ENCODE data around the gene ACADVL. TPM values are rescaled to one million over a fixed set of nuclear protein-coding genes. Genes with fewer than 3 reads are reported as not detected.

The ACADVL gene
- polyA plus RNA-seq, 3 donors, result 371 to 476 (median 439) TPM

DNA sequence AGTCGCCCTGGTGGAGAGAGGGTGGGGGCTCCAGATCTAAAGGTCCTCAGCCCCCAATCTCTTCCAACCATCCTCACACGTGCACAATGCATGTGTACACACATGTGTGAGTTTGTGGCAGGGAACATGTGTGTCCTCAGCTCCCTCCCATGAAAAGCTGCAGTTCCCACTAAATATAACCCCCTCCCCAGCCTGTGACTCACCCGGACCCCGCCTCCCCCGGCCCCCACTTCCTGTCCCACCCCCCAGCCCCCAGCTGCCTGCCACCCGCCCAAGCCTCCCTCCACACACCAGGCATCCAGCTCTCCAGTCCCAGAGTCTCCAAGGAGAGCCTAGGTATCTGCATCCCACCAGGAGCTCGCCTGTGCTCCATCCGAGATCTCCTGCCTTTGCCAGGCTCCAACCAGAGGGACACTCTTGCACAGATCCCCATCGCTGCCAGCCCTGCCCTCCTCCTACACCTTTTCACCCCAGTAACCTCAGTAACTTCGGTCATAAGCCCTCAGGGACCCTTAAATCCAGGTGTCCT, 4.0 kb upstream of the ACADVL start:
- DNase-seq (ENCODE audit: low read depth in 3 of 3, low spot score in 2 of 3), result no peak

DNA sequence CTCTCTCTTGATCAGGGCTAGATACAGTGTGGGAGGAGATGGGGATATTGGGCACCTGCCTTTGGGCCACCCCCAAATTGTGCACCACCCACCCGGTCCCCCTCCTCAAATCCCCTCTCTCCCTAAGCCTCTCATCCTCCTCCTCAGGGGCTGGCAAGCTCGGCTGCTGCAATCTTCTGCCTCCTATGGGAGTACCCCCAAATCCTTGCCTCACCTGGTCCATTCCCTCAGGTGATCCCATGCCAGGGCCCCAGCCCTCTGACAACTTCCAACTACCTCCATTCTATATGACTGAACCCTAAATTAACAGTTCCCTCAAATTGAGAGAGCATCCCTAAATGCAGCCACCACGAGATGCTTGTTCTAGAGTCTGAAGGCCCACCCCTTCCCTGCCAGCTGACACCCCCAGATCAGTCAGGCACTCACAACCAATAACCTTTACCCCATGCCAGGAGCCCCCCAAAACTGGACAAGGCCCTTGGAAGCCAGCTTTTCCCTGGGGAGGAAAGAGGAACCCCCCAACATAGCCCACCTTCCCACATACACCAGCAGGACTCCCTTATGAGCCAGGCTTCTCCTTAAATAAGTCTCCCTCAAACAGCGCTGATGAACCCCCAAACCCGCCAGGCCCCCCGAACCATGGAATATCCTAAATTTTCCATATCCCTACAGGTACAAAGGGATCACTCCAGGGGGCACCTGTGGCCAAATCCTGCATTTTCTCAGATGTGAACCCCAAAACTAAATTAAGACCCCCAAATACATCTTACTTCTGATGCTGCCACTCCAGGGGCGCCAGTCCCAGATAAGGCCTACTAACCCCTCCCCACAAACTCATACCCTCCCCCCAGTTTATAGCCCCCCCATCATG, 3.3 kb upstream of the ACADVL start:
- no peak for DNase-seq (ENCODE audit: low read depth in 3 of 3, low spot score in 2 of 3)

DNA sequence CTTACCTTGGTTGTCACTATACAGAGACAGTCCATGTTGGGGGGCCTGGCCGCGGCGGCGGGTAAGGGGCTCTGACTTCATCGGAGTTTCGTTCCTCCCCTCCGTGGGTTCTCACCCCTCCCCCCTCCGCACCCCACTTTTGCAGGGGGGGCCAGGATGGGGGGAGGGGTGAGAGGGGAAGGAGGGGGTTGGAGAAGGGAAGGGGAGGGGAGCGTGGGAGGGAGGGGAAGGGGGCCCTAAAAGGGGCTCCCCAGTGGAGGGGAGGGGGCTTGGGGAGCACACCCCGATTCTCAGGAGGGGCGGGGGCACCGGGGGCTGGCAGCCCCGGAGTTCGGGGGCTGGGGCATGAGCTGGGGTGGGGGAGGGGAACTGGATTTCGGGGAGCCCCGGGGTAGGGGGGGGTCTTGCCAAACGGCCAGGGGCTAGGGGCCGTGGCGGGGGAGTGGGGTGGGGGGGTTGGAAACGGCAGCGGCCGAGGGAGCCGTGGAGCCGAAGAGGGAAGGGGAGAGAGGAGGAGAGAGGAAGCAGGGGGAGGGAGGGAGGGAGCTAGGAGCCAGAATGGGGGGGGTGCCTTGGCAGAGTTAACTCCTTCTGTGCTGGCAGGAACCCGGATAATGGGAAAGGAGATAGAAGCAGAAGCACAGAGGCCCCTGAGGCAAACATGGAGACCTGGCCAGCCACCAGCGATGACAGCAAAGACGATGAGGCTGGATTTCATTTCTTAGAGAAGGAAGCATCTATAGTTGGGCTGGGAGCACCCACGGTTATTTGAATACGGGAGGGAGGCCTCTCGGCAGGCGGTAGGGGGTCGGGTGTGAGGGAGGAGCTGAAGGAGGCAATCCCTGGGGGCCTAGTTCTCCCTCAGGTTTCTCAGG, 2.4 kb upstream of the ACADVL start:
- no peak for DNase-seq (ENCODE audit: low read depth in 3 of 3, low spot score in 2 of 3)

DNA sequence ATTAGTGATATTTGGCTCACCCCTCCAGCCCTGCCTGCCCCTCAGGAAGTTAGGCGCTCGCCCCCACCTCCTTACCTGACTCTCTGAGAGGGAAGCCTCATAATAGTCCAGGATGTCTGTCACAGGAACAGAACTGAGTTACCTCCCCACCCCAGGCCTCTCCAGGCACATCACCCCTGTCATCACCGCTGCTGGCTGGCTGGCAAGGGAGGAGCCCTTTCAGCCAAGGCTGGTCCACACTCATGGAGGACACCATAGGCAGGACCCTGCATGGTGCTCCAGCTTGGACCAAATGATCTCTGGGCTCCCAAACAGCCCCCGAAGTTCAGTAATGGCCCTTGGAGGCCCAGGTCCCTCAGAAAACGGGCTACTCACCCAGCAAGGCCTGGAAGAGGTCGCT, 1.6 kb upstream of the ACADVL start:
- no peak for DNase-seq (ENCODE audit: low read depth in 3 of 3, low spot score in 2 of 3)

DNA sequence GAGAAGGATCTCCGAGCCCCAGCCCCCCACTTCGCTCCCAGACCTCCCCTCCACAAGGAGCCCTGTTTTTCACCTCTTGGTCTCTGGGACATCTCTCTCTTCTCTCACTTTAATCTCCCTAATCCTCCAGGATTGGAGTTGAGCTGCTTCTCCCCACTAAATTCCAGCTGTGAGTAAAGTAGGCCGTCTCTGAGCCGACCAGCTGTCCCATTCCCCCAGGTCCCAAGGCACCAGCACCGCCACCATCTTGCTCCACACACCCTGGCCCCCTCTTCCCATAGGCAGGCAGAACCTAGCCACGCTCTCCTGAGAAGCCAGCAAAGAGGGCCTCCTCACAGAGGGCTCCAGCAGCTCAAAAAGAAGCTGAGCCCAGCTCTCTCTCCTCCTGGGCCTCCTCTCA, 980 bp upstream of the ACADVL start:
- DNase-seq (ENCODE audit: low read depth in 3 of 3, low spot score in 2 of 3), result no peak

DNA sequence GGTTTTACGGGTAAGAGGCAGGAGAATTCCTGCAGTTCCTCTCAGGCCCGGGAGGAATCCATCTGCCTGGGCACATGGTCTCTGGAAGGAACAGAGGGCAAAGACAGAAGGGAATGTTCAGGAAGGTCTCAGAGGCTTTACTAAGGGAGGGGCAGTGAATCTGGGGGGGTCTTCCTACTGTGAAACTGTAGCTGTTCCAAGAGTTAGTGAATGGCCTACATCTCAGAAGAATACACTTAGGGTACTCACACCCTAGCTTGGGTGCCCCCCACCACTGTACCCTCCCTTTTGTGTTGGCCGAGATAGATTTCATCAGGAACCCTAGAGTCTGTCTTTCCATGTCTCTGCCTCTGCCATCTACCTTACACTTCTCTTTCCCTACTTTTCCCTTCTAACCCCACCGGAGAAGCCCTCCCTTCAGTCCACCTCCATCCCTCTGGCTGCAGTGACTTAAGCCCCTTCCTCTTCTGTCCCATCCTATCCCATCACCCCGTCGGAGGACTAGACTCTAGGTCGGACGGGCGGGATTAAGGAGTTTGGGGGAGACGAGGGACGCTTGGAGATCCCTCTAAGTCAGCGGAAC, 418 bp upstream of the ACADVL start:
- DNase-seq (ENCODE audit: low read depth in 3 of 3, low spot score in 2 of 3), result no peak

DNA sequence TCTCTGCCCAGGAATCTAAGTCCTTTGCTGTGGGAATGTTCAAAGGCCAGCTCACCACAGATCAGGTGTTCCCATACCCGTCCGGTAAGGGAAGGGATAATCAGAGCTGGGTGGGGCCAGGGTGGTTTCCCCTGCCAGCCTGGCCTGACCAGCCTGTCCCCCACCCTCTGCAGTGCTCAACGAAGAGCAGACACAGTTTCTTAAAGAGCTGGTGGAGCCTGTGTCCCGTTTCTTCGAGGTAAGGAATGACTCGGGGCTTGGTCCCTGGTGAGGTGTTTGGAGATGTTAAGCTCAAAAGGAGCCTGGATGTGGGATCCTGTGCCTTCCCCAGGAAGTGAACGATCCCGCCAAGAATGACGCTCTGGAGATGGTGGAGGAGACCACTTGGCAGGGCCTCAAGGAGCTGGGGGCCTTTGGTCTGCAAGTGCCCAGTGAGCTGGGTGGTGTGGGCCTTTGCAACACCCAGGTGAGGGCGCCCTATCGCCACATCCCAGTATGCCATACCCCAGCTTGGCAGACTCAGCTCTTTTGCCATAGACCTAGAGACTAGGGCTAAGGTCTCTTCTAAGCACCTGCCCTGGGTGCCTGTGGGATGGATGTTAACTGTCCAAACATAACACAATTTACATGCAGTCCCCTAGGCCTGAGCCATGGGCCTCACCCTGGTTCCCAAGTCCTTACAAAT, 997 bp downstream of the ACADVL start:
- DNase-seq (ENCODE audit: low read depth in 3 of 3, low spot score in 2 of 3), result no peak

DNA sequence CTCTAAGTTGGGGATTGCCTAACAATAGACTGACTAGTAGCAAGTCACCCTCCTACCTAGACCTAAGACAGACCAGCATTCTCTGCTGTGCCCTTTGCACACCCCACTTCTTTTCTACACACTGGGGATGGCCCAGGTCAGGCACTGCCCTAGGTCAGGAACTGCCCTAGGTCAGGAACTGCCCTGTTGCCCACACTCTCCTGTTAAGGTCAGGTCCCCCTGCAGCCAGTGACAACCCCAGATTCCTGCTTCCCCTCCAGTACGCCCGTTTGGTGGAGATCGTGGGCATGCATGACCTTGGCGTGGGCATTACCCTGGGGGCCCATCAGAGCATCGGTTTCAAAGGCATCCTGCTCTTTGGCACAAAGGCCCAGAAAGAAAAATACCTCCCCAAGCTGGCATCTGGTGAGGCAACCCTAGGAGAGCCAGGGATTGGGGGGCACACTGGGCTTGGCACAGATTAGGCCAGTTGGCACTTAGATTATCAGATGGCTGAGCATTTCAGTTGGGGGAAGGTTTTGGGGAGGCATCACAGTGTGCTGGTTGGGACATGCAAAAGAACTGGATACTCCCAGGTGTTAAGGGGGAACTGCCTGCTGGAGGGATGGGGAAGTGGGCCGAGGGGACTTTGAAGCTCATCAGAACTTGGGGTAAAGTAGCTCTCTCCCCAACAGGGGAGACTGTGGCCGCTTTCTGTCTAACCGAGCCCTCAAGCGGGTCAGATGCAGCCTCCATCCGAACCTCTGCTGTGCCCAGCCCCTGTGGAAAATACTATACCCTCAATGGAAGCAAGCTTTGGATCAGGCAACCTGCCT, 1.7 kb downstream of the ACADVL start:
- no peak for DNase-seq (ENCODE audit: low read depth in 3 of 3, low spot score in 2 of 3)

DNA sequence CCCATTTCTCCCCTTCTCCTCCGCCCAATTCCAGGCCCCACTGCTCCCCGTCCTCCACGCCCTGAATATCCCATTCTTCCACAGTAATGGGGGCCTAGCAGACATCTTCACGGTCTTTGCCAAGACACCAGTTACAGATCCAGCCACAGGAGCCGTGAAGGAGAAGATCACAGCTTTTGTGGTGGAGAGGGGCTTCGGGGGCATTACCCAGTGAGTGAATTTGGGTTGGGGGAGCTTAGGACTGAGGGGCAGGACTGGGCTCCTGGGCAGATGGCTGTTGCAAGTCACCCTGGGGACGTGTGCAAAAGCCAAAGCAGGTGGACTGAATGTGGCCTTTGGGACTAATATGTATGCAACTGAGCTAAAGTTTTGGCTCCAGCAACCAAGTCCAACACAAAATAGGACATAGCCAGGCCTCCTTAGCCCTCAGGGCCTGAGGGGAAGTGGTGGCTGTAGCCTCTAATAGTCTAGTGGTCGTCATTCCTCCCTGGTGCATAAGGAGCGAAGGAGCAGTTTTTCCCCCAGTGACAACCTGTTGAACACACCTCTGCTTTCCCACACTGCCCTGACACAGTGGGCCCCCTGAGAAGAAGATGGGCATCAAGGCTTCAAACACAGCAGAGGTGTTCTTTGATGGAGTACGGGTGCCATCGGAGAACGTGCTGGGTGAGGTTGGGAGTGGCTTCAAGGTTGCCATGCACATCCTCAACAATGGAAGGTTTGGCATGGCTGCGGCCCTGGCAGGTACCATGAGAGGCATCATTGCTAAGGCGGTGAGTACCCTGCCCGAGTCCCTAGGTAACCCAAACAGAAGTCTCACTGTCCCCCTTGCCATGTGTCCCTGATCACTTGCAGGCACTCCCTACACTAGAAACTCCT, 2.6 kb downstream of the ACADVL start:
- no peak for DNase-seq (ENCODE audit: low read depth in 3 of 3, low spot score in 2 of 3)

DNA sequence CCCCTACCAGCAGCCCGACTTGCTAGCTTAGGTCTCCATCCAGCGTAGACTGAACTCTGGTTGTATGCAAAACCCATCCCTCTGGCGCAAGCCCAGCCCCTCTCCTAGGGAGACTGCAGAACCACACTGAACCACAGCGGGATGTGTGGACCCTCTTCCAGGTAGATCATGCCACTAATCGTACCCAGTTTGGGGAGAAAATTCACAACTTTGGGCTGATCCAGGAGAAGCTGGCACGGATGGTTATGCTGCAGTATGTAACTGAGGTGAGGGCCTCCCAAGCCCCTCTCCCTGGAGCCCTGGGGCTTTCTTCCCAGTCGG, 3.2 kb downstream of the ACADVL start:
- no peak for DNase-seq (ENCODE audit: low read depth in 3 of 3, low spot score in 2 of 3)

DNA sequence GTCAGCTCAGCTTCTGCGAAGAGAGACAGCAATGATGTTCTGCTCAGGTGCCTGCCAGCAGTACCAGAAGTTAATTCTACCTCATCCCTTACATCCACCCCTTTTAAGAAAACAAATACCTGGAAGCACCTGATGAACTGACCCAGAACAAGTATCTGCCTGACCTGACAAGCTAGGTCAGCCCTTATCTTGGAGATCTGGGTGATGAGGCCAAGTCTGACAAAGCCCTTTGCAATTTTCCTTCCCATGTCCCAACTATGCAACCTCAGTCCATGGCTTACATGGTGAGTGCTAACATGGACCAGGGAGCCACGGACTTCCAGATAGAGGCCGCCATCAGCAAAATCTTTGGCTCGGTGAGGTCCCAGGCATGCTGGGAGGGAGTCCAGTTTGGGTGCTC, 3.6 kb downstream of the ACADVL start:
- DNase-seq (ENCODE audit: low read depth in 3 of 3, low spot score in 2 of 3), result no peak

DNA sequence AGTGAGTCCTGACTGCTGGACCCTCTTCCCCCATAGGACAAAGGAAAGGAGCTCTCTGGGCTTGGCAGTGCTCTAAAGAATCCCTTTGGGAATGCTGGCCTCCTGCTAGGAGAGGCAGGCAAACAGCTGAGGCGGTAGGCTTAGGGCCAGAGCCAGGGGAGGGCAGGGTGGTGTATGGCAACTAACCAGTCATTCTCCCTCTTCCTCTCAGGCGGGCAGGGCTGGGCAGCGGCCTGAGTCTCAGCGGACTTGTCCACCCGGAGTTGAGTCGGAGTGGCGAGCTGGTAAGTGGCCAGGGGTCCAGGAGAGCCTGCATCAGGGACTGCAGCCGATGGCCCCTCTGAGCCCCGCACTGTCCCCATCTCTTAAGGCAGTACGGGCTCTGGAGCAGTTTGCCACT, 4.4 kb downstream of the ACADVL start:
- DNase-seq (ENCODE audit: low read depth in 3 of 3, low spot score in 2 of 3), result no peak

DNA sequence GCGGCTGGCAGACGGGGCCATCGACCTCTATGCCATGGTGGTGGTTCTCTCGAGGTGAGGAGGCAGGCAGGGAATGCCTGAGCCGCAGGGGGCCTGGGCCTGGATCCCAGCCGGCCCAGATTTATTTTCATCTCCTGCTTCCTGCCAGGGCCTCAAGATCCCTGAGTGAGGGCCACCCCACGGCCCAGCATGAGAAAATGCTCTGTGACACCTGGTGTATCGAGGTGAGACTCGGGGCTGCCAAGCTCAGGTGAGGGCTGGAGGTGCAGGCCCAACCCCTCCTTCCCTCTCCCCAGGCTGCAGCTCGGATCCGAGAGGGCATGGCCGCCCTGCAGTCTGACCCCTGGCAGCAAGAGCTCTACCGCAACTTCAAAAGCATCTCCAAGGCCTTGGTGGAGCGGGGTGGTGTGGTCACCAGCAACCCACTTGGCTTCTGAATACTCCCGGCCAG, 4.9 kb downstream of the ACADVL start:
- DNase-seq (ENCODE audit: low read depth in 3 of 3, low spot score in 2 of 3), result no peak

DNA sequence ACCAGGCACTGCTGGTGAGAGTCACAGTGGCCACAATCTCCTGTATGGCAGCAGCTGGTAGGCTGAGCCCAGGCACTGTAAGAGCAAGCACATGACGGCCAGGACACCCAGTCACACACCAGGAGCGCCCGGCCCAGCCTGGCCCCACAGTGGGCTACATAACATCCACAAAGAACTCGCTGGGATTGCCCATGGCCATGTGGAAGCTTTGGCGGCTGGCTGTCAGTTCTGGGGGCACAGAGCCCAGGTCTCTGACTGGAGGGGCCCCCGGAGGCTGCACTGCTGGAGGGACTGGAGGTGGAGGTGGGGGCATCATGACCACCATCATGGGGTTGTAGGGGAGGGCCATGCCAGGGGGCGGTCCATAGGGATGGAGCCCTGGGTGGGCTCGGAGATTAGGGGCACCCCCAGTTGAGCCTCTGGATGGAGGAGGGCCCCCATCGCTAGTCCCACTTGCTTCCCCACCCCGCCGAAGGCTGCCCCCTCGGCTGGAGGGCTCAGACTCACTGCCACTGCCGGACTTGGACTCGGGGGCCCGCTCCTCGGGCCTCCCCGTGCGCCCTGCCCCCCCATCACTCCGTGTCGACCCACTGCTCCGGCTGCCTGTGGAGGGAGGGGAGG, 6.1 kb downstream of the ACADVL start:
- no peak for DNase-seq (ENCODE audit: low read depth in 3 of 3, low spot score in 2 of 3)

DNA sequence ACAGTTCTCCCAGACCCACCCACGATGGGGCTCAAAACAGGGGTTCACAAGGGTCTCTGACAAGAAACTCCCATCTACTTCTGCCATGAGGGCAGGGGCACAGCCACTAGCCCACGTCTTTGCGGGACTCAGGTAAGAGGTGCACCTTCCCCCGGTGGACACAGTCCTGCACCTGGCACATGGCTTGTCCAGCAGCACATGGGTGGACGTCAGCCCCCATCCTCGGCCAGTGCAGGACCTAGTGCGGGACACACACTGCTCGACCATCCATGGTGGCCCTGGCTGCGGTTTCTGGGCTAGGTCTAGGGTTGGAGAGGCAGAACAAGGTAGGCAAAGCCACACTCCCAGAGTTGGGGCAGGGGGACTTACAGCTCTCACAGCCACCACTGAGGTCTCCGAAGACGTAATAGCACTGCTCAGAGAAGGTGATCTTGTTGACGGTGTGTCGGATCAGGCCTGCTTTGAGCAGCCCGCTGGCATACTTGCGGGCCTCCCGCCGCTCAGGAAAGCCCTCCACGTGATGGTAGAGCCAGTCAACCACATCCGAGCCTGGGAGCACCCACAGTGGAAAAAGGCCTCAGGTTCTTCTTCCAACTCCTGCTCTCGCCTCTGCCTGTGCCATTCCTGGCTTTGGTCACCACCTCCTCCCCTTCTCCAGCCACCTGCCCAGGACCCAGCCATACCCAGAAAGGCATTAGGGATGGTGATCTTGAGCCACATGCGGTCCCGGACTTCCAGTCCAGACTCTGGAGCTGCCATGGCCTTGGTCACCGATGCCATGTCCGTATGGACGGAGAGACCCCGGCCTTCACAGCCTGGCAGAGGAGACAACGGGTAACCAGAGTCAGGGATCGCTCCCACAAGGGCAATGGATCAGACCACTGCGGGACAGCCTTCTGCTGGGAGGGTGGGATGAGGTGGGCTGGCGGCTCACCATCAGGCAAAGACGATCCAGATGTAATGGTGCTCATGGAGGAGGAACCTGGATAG, 7.3 kb downstream of the ACADVL start:
- no peak for DNase-seq (ENCODE audit: low read depth in 3 of 3, low spot score in 2 of 3)

DNA sequence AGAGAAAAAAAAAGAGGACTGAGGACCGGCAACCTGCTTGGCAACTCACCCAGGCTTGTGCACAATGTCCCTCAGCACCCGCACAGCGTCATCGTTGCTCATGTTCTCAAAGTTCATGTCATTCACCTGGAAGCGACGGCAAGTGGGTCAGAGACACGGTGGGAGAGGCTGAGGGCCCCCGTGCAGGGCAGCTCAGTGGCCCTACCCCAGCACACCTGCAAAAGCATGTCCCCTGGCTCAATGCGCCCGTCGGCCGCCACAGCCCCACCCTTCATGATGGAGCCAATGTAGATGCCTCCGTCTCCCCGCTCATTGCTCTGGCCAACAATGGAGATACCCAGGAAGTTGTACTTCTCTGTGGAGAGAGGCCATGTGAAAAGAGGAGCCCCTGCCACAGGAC, 9.2 kb downstream of the ACADVL start:
- no peak for DNase-seq (ENCODE audit: low read depth in 3 of 3, low spot score in 2 of 3)

DNA sequence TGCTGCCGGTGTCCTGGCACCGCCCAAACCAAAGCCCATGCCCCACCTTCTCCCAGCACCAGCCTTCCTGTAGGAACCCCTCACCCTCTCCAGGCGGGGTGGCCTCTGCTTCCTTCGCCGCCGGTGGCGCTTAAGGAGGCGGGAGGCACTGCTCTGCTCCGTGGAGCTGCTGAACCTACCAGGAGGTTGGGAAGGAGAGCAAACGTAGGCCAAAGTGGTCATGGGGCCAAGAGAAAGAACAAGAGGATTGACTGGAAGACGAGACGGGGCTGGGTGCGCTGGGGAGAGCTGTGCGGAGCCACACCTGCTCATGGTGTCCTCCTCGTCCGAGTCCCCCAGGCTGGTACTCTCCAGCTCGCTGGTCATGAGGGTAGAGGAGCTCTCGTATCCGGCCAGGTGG, 9.8 kb downstream of the ACADVL start:
- no peak for DNase-seq (ENCODE audit: low read depth in 3 of 3, low spot score in 2 of 3)

Data from right renal cortex interstitium (tissue), 3 donors.